HG03378 (cell line): Measurements from ENCODE around the gene TRAPPC13.
"Not testable (repeated sequence)": the region's sequence is repeated elsewhere in the genome, so short reads cannot be mapped to it uniquely, and the experiment has no call there.

Source experiments
- ATAC-seq: cut with Tn5 transposase; IDR thresholded peaks from one replicate; pipeline ENCODE4 v1.9.1; 2021; ENCODE audit warnings: mild to moderate bottlenecking, moderate library complexity; ENCODE audit not compliant: unreplicated experiment

TRAPPC13 gene, protein sequence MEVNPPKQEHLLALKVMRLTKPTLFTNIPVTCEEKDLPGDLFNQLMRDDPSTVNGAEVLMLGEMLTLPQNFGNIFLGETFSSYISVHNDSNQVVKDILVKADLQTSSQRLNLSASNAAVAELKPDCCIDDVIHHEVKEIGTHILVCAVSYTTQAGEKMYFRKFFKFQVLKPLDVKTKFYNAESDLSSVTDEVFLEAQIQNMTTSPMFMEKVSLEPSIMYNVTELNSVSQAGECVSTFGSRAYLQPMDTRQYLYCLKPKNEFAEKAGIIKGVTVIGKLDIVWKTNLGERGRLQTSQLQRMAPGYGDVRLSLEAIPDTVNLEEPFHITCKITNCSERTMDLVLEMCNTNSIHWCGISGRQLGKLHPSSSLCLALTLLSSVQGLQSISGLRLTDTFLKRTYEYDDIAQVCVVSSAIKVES

DNA sequence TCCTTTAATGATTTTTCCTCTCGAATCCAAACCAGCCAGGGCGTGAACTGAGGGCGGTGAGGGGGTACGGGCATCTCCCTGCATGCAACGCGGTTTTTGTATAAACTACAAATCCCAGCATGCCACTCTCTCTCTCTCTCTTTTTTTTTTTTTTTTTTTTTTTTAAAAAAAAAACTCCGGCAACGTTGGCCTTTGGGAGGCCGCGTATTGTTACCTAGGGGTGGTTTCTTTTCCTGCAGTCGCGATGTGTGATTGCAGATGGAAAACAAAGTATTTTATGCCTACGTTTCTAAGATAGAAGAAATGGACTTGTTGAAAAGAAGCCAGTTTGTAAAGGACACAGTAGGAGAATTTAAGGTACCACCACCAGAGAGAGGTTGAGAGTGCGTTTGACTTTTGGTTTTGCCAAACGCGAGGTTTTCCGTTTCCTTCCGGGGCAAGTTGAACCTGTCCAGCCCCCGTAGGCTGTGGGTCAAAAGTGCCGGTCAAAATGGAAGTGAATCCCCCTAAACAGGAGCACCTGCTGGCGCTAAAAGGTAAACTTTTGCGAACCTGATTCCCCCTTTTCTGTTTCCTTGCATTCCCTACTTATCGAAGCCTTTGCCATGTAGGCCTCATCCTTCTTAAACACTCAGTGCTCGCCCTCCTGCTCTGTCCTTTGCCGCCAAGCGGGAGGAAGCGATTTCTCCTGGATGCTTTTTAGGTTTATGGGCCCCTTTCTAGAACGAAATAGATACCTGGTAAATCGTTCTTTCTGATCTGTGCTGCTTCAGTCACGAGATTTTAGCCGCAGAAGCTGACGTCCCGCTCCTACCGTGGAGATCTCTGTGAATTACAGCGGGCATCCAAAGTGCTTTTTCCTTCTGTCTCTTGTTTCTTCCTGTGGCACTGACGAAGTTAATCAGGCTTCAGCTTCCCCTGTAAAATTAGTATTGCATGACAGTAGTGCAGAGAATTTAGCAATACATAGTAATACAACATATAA is at the start of gene TRAPPC13, which contains the start of gene SHLD3:
TRAPPC13 (plus strand) TSS at position 457 of the 985 bp plus-strand sequence; CDS start at position 491, 34 bp downstream.
SHLD3 (plus strand) TSS at position 457 of the 985 bp plus-strand sequence. CDS start 4,561 bp downstream, outside the sequence.
- ATAC-seq, result peak; percentile 77

DNA sequence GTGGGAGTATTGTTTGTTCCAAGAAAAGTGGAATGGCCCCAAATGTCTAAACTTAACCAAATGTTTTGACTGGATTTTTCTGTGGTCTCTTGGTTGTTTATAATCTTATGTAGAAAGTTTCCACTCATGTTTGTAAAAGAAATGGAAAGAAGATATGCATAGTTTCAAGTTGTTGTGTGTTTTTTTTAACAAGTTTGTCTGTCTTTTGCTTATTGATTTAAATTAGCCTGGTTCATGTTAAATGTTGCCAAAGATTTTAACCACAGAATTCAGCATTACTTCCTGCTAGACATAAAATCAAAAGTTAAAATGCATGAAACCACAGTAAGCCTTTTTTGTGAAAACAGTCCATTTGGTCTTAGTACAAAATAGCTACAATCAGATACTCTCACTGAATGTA is 47.7 kb upstream of the TRAPPC13 start:
- no peak for ATAC-seq

DNA sequence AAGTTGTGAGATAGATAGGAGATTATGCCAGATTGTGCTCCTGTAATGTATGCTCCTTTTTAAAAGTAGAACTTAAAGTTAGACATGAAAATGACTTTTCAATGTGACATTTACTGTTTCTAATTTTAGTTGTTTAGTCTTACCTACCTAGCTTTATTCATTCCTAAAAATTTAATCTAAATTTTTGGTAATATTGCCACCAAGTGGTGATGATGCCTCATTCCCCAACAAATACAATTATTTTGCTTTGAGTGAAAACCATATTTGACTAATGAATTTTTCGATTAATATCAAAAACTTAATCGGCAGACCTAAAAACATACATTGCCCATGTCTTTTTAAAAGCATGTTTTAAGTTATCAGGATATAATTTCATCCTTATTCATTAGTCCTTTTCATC is 36.1 kb upstream of the TRAPPC13 start:
- no peak for ATAC-seq

DNA sequence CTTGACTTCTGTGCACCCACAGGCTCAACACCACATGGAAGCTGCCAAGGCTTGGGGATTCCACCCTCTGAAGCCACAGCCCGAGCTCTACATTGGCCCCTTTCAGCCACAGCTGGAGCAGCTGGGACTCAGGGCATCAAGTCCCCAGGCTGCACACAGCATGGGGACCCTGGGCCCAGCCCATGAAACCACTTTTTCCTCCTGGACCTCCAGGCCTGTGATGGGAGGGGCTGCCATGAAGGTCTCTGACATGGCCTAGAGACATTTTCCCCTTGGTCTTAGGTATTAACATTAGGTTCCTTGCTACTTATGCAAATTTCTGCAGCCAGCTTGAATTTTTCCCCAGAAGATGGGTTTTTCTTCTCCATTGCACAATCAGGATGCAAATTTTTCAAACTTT is 23.1 kb upstream of the TRAPPC13 start:
- not testable (repeated sequence) for ATAC-seq

DNA sequence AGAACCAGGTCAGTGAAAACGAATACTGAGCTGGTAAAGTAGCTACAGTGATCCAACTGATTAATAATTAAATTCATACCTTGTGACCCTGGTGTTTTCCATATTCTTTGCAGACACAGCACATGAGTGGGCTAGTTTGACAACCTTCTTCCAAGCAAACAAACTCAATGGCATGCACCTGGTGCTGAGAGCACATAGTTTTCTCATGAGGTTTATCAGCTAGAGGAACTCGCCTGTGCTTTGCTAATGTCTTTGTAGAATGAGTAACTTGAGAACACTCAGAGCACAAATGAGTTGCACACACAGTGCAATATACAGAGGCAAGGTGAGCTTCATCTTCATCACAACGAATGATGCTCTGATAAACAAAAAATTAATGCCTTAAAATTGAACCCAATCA is 13.3 kb upstream of the TRAPPC13 start:
- ATAC-seq, result no peak

DNA sequence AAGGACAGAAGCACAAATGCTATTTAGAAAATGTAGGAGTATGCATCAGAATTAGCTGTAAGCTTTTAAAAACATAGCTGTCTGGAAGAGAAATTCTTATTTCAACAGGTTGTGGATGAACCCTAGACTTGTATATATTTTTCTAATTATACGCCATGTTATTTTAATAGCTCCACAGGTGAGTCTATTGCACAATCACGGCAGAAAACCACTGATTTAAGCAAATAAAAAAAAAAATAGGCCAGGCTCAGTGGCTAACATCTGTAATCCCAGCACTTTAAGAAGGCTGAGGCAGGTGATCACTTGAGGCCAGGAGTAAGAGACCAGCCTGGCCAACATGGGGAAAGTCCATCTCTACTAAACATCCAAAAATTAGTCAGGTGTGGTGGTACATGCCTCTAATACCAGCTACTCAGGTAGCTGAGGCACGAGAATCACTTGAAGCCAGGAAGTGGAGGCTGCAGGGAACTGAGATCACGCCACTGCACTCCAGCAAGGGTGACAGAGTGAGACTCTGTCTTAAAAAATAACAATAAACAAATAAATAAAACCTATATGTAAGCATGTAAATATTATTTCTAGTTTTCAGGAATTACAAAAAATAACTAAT is 12.4 kb upstream of the TRAPPC13 start:
- no peak for ATAC-seq

DNA sequence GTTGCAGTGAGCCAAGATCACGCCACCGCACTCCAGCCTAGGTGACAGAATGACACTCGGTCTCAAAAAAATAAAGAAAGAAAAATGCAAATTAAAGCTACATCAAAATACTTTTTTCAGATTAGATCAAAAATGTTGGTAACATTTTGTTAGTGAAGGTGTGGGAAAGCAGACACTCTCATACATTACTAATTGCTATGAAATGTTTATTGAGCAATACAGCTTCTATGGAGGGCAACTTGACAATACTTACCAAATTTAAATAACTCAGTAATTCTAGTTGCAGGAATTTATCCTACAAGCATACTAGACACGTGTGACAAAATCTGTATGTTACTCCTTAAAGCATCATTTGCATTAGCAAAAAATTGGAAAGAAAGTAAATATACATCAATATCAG is 4.8 kb upstream of the TRAPPC13 start:
- no peak for ATAC-seq

DNA sequence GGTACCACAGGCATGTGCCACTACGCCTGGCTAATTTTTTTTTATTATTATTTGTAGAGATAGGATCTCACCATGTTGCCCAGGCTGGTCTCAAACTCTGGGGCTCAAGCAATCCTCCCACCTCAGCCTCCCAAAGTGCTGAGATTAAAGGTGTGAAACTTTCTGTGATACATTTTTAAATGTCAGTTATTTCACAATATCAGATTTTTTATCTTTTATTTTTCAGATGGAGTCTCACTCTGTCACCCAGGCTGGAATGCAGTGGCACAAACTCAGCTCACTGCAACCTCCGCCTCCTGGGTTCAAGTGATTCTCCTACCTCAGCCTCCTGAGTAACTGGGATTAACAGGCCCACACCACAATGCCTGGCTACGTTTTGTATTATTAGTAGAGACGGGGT is 2.9 kb upstream of the TRAPPC13 start:
- ATAC-seq, result not testable (repeated sequence)

DNA sequence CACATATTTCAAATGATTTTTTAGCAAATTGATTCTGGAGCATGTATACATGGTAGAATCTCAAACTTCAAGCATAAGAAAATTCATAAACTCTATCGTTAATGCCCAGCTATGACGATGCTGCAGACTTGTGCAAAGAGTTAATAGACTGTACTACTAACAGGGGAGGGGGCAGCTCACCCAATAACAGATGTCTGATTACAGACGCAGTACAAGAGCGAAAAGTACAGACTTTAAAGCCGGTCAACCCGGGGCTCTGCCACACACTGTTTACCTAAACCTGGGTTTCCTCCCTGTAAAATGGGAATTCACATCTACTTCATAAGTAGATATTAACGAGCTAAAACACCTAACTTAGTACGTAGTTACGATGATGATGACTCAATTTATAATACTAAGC is 1.3 kb upstream of the TRAPPC13 start:
- ATAC-seq, result no peak

DNA sequence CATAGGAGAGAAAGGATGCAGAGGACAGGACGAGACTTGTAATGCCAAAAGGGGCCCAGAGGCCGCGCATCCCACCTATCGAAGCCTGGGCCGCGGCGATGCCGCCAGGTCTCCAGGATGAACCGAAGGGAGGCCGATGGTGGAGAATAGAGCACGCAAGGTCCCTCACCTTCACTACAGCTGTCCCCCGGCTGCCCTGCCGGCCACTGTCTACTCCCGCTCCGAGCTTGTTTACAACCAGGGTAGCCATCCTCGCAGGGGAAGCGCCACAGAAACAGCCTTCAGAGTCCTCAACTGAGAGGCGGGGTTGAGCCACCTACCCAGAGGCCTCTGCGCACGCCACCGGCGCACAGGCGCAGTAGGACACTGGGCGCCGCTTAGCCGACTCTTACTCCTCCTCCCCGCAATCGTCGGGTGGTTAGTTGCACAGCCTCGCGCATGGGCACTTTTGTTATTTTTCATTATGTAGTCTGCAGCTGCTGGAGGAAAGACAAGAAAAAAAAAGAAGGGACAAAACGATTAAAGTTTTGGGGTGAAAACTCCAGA is 729 bp upstream of the TRAPPC13 start, which contains the start of gene TRIM23:
TRIM23 (minus strand) TSS at position 309 of the 546 bp plus-strand sequence; CDS start at position 250, 59 bp downstream.
- ATAC-seq, result peak; percentile 87

DNA sequence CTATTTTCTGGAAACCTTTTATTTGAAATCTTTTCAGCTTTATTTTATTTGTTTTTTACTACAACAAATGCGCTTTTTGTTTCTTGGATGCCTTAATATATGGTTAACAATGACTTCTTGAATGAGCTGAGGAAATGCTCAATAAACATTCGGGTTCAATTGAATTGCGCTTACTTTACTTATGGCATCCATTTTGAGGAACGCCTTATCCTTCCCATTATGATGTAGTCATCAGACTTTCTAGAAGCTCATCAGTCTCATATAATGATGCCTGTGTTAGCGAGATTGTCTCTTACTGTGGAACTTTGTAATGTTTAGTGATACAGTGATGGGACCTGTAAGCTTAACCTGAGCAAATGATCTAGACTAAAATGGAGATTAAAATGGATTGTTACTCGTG is 916 bp downstream of the TRAPPC13 start:
- ATAC-seq, result no peak

DNA sequence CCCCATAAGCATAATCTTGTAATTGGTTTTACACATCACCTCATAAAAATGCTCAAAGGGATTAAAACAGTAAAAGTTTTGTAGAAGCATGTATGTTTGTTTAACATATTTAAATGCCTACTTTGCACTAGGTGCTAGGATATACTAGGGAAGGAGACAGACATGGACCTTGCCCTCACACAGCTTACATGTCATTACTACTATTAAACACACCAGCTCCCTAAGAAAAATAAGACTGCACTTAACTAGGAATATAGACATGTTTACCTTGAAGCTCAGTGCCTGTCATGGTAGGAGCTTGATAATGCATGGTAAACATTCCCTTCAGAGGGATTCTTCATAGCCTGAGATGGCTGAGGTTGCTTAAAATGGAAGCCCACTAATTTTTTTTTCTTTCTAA is 6.2 kb downstream of the TRAPPC13 start:
- ATAC-seq, result no peak

DNA sequence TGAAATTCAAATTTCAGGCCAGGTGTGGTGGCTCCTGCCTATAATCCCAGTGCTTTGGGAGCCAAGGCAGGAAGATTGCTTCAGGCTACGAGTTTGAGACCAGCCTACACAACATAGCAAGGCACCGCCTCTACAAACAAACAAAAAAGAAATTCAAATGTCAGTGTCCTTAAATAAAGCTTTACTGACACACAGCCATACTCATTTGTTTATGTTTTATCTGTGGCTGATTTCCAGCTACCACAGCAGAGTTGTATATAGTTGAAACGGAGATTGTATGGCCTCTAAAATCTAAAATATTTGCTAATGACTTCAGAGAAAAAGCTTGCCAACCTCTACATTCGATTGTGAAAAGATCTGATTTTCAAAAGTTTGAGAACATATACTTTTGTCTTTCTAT is 15.4 kb downstream of the TRAPPC13 start:
- no peak for ATAC-seq

DNA sequence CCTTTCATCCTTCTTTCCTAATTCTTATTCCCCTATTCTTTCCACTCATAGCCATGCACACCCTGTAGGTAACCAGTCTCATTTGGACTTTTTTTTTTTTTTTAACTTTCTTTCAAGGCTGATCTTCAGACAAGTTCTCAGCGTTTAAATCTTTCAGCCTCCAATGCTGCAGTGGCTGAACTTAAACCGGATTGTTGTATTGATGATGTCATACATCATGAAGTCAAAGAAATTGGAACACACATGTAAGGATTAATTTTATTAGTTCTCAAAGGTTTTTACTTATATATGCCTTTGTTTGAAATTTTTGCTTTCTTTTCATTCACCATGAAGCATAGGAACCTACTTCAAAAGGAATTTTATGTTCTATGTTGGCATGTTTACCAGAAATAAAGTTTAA is 22.1 kb downstream of the TRAPPC13 start:
- ATAC-seq, result no peak

DNA sequence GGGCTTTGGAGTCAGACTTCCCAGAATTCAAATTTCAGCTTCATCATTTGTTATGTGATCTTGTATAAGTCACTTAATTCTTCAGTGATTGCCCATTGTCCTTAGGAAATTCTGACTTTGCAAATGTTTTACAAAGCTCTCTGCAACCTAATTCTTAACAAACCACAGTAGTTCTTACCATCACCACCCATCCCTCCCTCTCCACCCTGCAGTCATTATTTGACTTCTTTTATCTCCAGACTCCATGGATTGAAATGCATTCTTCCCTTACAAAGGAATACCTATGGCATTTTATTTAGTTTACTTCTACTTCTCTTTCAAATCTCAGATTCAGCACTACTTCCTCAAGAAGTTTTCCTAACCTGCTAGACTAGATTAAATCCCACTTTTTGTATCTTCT is 23.1 kb downstream of the TRAPPC13 start:
- no peak for ATAC-seq

DNA sequence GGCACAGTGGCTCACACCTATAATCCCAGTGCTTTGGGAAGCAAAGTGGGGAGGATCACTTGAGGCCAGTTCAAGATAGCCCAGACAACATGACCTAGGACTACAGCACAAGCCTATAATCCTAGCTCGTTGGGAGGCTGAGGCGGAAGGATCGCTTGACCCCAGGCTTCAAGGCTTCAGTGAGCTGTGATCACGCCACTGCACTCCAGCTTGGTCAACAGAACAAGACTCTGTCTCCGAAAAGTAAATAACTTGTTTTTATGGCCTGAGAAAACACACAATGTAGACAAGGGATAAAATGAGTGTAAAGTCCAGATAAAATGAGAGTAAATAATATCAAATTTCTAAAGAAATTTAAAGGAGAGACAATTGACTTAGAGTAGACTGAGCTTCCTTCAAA is 26.3 kb downstream of the TRAPPC13 start:
- ATAC-seq, result no peak

DNA sequence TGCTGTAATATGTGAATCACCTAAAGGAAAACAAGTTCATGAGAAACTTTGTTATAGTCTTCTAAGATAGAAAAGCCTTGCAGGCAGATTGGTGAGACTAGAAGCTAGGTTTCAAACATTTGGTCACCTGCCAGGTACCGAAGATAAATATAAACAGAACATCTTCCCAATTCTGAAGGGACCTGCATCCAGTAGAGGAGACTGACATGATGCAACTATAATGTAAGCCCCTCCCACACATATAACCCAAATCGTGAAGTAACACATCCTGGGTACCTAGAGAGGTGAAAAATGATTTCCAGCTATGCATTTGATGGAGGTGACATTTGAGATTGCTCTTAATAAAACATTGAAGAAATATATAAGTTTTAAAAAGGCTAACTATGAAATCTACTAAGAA is 29.9 kb downstream of the TRAPPC13 start:
- no peak for ATAC-seq

DNA sequence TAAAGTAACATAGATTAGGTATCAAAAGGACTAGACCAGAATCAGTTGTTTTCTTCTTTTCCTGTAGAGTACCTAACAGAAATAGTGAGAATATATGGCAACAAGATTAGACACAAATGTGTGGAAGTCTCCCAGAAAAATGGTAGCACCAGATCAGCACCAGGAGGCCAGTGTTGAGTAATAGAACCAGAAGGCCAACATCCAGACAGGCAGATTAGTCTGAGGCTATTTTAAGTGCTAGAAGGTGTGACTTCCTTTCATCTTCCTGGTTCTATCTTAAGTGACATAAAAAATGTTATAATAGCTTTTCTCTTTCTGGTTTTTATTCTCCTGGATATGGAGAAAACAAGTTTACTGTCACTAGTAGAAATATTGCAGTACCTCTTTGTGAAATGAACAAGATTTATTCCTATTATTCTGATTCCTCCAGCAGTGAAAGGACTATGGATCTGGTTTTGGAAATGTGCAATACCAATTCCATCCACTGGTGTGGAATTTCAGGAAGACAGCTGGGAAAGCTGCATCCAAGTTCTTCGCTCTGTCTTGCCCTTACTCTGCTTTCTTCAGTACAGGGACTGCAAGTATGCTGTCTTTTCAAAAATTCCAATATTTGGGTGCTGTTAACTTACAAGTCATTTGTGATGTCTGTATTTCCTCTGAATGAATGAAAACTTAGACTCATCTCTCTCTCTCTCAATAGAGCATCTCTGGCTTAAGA is 39.1 kb downstream of the TRAPPC13 start:
- ATAC-seq, result no peak

DNA sequence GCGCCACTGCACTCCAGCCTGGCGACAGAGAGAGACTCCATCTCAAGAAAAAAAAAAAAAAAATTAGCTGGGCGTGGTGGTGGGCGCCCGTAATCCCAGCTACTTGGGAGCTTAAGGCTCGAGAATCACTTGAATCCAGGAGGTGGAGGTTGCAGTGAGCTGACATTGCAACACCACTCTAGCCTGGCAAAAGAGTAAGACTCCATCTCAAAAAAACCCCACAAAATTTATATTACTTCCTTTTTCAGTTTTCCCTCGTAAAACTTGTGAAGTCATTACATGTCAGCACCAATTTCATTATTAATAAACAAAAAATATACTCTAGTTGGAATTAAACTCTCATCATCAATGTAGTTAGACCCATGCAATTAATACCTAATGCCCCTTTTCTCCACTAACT is 43.9 kb downstream of the TRAPPC13 start:
- ATAC-seq, result no peak

DNA sequence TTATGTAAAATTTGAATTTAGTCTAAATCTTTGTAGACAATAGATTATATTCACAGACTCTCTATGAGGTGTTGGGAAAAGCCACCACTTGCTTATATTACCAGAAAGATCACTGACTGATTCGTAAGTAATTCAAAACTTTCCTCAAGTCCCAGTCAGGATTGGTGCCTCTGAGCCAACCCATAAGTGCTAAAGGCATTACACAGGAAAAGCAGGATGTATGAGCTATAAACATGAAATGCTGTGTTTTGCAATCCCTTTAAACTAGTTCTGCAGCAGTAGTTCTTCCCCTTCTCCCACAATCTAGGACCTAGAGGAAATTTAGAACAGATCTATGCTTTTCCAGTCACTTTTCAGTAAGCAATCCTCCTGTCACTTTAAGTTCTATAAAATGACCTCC is 48.0 kb downstream of the TRAPPC13 start:
- no peak for ATAC-seq
